HG03045 (cell line): Measurements from ENCODE around the gene CCDC33.

Experiments
- ATAC-seq: cut with Tn5 transposase; IDR thresholded peaks from one replicate; pipeline ENCODE4 v1.9.1; 2021; ENCODE audit warnings: mild to moderate bottlenecking, moderate library complexity; ENCODE audit not compliant: unreplicated experiment

CCDC33 gene

DNA sequence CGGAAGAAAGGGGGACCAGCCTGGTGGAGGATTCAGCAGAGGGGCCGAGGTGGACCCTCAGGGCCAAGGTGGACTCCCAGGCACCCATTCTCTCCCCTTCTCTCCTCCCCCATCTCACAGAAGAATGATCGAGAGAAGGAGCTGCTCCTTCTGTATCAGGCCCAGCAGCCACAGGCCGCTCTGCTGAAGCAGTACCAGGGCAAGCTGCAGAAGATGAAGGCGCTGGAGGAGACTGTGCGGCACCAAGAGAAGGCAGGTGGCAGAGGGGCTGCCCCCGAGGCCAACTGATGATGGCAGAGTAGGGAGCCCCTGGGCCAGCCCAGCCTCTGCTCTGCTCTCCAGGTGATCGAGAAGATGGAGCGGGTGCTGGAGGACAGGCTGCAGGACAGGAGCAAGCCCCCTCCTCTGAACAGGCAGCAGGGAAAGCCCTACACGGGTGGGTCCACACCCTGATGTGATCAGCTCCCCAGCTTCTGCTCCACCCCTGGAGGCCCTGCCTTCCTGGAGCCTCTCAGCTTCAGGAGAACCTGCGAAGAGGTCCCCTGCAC, 94.8 kb downstream of the CCDC33 start:
- ATAC-seq, result no peak

DNA sequence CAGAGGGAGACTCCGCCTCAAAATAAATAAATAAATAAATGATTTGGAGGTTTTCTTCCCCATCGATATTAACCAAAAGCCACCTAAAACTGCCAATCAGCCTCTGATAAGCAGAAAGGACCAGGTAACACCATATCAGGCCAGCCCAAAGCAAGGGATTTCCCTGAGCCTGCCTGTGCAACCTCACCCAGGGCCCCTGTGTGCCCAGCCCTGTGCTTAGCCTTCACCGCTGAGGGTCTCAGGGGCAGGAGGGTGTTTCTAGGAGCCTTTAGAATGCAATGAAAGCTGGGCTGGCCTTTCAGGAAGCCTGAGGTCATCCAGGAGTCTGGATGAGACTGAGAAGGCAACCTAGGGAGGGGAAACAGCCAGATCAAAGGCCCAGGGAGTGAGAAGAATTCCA, 95.9 kb downstream of the CCDC33 start:
- no peak for ATAC-seq

DNA sequence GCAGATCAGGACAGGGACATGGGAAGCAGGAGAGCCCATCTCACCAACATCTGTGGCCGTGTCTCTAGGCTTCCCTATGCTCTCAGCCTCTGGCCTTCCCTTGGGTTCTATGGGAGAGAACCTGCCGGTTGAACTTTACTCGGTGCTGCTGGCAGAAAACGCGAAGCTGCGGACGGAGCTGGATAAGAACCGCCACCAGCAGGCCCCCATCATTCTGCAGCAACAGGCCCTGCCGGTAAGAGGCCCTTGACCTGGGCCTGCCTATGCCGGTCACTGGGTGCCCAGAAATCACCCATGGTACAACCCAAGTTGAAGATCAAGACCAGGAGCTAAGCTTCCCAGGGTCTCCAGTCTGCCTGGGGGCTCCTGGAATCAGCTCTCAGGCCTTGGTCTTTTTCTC, 96.5 kb downstream of the CCDC33 start:
- no peak for ATAC-seq

DNA sequence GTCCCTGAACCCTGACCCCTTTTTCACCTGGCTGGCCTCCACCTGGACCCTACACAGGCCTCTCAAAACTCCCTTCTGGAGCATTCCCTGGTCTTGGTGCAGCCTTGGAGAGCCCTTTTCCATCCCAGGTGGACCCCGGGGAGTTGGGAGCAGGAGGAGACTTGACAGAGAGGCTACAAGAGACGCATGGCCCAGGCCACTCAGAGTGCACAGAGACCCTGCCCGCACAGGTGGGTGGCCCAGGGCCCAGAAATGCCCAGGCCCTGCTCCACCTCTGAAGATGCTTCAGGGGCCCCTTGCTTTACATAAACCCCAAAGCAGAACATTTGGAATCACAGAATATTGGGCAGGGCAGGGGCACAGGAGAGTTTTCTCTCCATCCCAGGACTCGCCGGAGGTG, 97.0 kb downstream of the CCDC33 start:
- ATAC-seq, result no peak

DNA sequence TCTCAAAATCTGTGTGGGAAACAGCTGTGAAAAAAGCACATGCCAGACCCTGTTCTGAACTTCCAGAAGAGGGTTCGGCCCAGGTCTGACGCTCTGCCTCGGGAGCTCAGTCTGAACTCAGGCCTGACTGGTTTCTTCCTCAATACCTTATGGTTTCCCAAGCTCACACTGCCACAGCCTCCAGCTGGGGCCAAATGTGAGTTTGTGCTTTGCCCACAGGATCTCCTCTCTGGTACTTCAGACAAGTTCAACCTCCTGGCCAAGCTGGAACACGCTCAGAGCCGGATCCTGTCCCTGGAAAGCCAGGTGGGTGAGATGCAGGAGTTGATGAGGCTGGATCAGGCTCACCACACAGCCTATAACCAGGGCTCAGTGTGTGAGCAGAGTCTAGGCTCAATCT, 97.5 kb downstream of the CCDC33 start:
- ATAC-seq, result no peak

DNA sequence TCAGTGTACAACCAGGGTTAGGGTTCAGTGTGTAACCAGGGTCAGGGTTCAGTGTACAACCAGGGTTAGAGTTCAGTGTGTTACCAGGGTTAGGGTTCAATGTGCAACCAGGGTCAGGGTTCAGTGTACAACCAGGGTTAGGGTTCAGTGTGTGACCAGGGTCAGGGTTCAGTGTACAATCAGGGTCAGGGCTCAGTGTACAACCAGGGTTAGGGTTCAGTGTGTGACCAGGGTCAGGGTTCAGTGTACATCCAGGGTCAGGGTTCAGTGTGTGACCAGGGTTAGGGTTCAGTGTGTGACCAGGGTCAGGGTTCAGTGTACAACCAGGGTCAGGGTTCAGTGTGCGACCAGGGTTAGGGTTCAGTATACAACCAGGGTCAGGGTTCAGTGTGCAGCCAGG, 98.0 kb downstream of the CCDC33 start:
- ATAC-seq, result no peak

DNA sequence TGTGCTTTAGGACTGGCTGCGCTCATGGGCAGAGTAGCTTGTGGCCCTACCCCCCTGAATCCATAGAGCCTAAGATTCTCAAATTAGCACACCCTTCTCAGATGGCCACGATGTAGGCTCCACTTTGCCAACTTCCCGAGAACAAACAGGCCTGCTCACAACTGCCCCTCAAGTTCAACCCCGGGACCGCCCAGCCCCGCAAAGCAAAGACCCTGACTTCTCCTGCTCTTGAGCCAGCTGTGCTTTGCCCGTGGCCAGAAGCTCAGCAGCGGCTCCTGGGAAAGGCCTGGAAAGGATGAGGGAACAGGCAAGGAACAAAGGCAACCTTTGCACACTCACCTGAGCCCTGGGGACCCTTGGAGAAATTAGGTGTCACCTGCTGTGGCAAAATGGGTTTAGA, 99.3 kb downstream of the CCDC33 start:
- no peak for ATAC-seq

DNA sequence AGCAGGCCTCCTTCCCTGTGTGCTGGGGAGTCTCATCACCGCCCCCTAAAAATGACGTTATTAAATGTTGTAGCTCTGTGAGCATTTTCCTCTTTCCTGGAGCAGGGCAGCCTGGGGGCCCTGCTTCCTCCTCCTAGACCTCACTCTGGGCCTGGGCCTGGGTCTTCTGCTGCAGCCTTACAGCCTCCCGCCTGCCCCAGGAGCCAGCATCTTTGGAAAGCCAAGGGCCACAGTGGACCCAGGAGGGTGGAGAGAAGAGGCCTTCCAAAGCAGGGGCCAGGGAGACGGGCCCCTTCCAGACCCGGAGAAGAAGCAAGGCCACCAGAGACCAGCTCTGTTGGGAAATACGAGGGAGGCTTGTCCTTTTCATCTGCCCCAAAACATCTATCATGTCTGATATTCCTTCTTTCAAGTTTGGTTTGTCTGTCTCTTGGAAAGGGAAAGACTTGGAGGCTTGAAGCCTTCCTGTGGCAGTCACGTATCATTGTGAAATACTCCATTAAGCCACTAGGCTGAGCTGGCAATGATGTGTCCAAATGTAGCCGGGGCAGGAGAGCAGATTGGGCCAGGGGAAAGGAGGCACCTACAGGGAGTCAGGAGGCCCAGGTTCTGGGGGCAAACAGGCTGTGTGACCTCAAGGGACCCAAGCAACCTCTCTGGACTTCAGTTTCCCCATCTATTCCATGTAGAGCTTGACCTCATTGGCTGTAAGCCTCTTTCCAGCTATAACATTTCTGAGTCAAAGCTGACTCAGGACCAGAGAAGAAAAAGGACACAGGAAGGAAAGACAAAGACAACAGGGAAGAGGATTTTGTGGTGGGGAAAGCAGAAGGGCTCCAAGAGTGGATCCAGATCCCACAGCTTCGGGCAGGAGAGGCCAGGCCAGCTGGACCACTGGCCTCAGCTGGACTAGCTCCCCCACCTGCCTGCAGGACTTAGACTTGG, 100.2 kb downstream of the CCDC33 start:
- no peak for ATAC-seq

DNA sequence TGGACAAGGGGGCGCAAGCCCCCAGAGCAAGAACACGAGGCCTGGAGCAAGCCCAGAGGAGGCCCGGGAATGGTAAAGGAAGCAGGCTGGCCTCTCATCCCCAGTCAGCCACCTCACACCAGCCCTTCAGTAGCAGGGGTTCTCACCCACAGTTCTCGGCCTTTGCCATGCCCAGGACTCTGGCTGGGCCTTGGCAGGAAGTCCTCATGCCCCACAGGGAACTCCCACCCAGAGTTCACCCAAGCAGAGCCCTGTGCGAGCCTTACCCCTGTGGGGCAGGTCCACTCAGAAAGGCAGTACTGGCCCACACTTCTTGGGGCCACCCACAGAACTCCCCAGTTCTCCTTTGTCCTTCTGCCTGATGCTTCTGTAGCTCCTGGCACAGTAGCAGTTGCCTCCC, 101.0 kb downstream of the CCDC33 start:
- ATAC-seq, result no peak

DNA sequence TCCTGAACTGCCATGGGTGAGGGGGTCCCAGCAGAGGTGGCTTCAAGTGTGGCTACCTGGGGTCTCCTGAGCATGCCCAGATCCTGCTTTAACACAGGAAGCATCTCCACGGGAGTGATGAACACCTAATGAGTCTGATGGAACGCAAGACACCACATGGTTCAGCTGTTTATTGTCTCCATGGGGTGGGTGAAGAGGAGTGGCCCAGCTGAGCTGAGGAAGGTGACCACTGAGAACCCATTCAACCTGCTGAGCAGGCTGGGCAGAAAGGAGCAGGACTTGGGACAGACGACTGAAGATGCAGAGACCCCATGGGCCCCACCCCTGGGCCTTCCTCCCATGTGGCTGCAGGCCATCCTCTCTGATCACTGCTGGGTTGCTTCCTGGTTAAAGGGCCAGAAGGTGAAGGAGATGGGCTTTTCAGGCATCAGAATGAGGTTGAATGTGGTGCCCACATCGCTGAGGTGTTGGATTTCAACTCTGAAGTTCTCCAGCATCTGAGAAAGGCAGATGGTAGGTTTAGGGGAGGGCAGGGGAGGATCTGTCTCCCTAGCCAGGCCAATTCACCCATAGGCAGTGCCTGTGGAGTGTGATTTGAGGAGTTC, 101.6 kb downstream of the CCDC33 start:
- ATAC-seq, result no peak

DNA sequence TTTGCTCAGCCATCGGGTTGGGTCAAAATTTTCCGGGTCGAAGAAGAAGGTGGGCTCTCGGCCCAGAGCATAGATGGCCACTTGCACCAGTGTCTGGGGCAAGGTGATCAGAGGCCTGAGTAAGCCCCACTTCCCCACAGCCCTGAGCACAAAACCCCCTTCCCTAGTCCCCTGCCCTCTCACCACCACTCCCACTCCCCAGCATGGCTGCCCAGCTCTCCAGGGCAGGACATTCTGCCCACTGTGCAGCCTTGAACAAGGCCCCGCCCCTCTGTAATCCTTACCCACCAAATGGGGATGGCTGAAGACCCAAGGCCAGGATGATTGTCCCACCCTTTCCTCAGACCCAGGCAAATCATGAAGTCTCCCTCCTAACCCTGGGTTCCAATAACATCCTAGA, 102.5 kb downstream of the CCDC33 start:
- ATAC-seq, result no peak

DNA sequence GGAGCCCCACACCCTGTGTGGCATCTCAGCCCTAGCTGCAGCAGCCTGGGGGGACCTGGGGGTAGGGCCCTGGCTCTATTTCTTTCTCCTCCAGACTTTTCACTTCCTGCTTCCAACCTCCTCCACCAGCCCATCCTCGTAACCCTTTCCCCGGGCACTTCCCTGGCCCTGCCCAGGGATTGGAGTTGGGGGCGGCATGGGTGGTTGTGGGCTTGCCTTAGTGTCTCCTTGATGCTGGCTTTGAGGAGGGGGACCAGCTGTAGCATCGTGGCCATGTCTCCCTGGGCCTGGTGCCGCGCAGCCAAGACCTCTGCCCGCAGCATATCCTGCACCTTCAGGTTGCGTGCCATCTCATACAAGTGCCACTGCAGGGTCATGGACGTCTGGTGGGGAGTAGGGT, 103.2 kb downstream of the CCDC33 start:
- ATAC-seq, result no peak

DNA sequence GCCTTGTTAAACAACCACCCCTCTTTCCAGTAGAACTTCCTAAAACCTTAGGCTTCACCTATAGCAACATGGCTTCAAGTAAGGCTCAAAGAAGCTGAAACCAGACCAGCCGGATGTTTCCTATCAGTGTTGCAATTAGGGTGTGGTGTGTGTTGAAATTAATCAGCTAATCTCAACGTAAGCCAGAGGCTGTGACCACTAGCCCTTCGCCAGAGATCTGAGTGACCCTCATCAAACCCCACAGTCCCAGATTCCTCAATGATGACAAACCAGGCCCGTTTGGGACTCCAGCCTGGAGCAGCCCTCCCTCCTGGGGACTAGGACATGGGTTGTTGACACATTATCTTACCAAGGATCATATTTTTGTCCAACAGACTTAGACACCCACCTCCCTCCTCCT, 104.0 kb downstream of the CCDC33 start:
- ATAC-seq, result no peak

DNA sequence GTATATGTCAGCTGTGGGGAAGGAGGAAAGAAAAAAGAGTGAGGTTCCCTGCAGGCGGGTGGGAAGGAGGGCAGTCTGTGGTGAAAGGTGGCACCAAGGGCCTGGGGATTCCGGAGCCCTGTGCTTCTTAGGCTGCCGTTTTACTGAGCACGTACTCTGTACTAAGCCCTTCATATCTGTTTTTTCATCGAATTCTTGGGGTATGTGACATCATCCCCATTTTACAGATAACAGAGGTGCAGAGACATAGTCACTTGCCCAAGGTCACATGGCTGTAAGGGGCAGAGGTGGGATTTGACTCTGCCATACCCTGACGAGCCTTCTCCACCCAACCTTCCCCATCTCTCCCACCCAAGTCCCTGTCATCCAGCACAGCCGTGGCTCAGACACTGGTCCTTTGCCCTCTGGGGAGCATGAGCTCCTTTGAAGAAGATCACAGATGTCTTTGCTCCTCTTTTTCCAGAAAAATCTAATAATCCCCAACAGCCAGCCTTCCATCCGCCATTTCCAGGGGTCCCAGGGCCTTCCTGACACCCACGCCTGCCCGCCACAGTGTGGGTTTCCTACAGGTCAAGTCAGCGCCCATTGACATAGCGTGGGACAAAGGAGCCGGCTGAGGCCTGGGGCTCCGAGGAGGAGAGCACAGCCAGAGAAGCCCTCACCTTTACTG, 107.1 kb downstream of the CCDC33 start:
- ATAC-seq, result no peak

DNA sequence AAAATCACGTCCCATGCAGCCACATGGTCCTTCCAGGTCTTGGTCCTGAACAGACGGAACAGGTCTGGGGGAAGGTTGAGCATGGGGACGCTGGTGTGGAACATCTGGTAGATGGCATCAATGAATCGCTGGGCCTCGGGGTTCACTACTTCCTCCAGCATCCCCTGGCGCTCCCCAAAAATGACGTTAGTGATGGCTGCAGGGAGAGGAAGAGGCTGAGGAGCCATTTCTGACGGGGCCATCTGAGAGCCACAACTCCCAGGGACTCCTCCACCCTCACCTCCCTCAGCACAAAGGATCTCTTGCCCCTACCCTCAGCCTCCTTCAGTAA, 107.6 kb downstream of the CCDC33 start:
- no peak for ATAC-seq

DNA sequence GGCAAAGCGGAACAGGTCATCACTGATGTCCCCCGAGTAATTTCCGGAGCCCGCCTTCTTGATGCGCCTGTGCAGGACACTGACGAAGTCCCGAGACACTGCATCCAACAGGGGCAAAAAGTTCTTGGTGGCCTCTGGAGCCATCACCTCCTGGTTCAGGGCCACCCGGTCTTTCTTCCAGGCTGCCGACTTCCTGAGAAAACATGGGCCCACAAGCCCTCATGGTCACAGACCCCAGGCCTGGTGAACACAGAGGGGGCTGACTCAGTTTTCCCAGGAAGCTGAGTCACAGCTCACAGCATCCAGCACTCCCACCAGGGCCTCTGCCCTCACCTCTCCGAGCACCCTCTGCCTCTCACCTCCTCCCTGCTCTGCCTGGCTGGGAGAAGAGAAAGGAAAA, 108.9 kb downstream of the CCDC33 start:
- ATAC-seq, result no peak

DNA sequence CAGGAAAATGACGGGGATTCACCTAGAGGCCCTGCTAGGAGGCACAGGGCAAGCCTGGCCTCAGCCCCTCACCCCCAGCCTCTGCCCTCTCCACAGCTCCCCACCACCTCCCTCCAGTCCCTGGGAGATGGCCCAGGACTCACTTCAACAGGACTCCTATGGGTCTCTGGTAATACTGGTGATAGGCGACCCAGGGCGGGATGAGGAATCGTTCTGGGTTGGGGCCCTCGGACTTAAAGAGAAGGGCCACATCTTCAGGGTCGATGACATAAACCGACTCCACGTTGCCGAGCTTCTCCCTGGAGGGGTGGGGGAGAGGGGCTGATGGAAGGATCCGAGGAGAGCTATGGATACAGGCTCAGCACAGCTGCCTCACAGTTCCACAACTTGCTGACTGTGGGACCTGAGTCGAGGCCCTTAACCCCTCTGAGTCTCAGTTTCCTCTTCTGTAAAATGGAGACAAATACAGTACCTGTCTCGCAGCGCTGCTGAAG, 111.7 kb downstream of the CCDC33 start:
- no peak for ATAC-seq

DNA sequence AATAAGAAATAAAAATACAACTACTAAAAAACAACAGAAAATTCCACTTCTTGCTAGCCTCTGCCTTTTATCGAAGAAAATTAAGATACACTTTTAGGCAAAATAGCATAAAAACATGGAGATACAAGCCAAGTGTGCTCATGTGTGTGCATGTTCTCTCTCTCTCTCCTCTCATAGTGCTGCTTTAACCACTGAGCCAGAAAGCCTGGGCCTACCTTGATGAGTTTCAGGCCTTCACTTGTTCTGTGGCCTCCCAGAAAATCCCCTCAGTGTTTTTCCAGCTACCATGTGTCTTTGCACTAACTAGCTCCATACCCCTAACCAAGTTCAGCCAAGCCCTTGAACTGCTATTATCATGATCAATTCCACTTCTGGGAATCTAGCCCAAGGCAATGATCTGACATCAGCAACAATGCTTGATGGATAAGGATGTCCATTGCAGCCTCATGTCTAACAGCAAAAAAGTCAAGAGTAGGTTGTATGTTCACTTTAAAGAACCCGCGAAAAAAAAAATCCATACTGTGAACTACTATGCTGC, 113.2 kb downstream of the CCDC33 start:
- no peak for ATAC-seq

DNA sequence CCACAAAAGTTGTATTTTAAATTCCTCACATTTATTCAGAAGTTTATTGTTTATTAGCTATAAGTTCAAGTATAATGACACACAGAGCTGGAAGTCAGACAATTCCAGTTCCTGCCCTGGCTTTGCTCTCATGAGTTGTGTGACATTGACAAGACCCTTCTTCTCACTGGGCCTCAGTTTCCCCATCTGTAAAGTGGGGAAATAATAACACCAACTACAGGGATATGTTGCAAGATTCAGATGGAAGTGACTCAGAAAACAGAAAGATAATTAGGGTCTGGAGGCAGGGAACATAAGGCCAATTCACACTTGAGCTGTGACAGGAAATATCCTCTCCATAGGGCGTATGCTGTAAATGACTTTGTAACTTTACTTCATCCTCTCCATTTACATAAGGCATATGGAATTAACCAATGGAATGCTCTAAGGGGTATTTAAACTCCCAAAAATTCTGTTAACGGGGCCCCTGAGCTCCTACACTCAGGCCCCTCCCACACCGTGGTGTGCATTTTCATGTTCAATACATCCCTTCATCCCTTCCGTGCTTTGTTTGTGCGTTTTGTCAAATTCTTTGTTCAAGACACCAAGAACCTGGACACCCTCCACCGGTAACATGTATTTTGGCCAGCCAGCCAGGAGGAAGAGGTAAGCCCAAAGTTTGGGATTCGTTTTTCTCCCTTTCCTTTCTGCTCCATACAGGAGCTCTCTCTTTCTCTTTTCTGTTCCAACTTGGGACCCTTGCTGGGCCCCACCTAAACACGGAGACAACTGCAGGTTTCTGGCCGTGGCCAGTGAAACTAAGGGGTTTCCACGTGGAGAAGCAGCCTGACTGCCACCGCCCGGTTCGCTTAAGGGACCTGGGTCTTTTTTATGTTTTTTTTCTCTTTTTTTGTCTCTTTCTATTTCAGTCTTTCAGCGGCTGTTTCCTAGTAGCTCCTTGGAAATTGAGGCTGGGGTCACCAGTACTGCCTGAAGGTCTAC, 114.5 kb downstream of the CCDC33 start:
- ATAC-seq, result no peak

DNA sequence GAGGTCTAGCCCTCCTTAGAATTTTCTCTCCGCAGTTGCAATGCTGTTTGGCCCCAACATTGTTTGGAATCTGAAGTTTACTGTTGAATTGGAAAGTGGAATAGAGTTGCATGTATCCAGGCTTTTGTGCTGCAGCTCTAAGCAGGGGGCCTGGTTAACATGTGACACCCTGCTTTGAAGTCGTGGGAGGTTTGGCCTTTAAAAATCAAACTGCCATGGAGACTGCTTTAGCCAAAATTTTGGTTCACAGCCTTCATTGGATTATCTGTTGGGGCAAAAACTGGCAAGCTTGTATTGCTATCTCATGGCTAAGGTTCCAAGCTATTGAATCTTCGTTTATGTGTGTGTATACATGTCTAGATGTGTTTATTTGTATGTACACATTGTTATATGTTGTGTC, 115.5 kb downstream of the CCDC33 start:
- no peak for ATAC-seq
